ENCODE data around the gene YWHAQ.
A peak's percentile ranks its signal among the peaks of the same experiment; 100 is the strongest.
"Not testable (repeated sequence)": the region's sequence is repeated elsewhere in the genome, so short reads cannot be mapped to it uniquely, and the experiment has no call there.

Gene YWHAQ

DNA sequence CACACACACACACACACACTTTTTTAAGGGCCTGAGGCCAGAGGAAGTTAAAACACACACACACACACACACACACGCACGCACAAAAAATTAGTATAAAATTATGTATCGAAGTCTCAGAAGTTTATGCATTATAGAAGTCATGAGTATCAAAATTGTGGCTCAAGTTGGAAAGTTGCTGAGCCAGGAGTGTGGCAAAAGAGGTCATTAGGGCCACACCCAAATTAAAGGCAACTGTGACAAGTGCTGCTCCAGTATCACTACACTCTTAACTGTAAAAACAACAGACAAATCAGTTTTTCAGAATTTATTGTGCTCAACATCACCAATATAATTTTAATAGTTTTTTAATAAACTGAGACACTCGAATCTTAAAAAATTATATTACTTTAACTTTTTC is 36.9 kb downstream of the YWHAQ start:
- no peak for DNase-seq

DNA sequence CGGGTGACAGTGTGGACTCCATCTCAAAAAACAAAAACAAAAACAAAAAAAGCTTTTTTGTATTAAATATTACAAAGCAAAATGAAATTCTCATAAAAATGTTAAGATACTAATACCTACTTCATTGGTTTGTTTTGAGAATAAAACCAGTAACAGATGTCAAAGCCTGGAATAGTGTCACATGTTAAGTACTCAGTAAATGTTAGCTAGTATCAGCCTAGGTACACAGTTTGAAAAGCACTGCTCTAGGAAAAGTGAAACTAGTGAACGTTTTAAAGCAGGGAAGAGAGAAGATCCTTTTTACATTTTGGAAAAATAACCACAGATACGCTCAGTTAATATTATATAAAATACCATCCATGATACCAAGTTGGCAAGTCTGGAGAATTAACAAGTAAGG is 38.1 kb downstream of the YWHAQ start:
- DNase-seq = no peak

DNA sequence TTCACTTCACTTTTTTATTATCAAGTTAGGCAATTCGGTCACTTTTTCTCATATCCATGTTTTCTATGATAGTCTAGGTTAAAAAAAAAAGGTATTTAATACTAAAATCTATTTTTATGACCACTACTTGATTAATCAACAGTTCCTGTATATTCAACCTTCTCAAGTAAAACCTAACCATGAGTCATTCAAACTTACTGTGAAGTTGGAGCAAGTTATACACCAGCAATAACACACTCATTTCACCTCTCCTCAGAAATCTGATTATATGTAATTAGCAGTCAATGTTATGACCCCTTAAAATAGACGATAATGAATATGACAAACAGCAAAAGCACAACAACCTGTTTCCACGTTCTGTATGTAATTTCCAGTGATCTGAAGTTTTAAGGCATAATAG is 40.2 kb downstream of the YWHAQ start:
- DNase-seq = no peak

DNA sequence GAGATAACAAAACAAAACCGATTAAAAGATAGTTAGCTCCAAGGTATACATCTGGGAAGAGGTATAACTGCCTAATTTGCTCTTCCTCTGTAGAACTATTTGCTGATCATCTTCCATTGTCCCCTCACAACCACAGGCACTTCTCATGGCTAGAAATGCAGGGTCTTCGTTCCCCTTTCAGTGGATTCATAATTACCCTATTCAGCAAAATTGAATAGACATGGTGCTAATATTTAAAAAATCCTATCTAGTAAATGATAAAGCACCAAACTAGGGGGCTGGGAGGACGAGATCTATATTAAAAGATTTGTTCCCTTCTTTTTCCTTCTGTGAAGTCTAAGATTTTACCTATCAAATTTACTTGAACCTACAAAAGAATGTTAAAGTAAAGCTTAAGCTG is 44.3 kb downstream of the YWHAQ start:
- no peak for DNase-seq

DNA sequence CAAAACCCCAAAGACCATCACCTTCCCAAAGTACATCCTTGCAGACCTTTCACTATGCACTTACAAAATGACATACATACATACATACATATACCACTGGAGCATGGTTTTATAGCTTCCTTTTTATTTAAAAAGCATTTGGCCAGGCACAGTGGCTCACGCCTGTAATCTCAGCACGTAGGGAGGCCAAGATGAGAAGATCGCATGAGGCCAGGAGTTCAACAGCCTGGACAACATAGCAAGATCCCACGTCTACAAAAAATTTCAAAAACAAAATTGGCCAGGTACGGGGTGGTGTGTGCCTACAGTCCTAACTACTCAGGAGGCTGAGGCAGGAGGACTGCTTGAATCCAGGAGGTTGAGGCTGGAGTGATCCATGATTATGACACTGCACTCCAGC is 45.3 kb downstream of the YWHAQ start:
- DNase-seq = no peak

DNA sequence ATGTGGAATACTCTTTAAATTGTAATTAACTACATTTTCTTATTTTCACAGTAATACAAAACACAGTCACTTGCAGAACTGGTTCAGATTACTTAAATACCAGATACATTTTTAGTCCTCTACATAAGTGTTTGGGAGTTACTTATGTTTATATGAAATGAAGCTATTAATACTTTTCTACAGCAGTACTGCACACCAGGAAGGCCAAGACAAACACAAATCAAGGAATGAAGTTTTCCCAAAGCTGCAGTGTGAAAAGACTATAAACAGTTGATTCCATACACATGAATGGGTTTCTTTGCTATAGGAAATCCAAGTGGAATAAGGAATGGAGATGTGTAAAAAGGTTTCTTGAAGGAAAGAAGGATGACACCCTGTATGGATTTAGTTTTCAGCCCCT is 45.9 kb downstream of the YWHAQ start:
- DNase-seq = not testable (repeated sequence)

DNA sequence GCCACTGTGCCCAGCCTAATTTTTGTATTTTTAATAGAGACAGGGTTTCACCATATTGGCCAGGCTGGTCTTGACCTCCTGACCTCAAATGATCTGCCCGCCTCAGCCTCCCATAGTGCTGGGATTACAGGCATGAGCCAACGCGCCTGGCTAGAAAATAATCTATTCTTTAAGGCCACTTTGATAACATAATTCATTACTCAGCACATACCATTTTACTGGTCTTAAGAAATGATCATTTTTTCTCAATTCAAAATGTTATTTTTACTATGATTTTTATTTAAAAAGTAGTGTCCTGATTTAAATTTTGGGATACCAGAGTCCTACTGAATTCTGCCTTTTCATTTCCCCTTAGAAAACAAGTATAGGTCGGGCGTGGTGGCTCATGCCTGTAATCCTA is 48.2 kb downstream of the YWHAQ start:
- no peak for DNase-seq

DNA sequence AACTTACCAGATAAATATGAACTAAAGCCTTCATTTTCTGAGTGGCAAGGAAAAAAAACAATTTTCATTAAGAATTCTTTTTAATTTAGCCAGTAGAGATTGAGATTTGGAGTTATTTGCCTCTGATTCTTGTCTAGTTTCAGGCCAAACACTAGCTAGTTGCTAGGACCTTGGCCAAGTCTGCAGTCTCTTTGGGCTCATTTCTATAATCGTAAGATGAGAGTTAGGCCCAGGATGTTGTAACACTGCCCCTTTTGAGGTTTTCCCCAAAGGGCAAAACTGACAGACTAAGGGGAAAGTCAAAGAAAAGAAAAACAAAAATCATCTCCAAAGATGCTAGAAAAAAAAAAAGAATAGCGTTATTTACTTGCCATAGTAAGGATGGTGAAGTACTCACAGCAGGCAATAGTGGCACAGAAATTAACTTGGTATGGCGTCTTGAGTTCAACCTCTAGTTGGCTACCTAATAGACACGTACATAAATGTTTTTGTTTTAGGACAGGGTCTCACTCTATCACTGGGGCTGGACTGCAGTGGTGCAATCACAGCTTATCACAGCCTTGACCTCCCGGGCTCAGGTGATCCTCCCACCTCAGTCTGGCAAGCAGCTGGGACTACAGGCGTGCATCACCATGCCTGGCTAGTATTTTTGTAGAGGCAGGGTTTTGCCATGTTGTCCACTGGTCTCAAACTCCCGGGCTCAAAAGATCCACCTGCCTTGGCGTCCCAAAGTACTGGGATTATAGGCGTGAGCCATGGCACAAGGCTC is 52.1 kb downstream of the YWHAQ start:
- no peak for DNase-seq

DNA sequence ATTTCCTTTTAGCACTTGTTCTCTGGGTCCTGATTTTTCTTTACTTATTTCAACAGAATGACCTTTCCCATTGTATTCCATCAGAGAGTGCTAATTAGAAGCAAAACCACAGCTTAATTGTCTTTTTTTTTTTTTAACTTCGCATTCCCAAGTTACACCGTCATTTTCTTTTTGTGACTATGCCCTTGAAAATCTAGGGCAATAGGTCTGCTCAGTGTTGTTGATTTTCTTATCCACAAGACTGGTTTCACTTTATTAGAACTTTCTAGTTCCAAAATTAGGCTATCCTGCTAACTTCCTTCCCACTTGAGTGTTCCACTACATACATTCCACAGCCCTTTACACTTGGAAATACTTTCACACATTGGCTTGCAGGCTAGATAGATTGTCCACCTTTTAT is 56.5 kb downstream of the YWHAQ start:
- no peak for DNase-seq

DNA sequence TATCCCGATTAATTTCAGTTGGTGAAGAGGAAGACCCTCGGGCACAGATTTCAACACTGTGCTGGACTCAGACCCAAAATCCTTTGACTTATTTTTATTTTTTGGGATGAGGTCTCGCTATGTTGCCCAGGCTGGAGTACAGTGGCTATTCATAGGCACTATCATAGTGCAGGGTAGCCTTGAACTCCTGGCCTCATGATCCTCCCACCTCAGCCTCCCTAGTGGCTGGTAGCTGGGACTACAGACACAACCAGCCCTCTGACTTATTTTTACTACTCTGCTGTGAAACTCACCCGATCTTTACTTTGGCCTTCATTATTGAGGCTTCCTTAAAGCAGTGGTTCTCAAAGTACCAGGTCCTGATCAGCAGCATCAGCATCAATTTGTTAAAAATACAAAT is 57.0 kb downstream of the YWHAQ start:
- no peak for DNase-seq

DNA sequence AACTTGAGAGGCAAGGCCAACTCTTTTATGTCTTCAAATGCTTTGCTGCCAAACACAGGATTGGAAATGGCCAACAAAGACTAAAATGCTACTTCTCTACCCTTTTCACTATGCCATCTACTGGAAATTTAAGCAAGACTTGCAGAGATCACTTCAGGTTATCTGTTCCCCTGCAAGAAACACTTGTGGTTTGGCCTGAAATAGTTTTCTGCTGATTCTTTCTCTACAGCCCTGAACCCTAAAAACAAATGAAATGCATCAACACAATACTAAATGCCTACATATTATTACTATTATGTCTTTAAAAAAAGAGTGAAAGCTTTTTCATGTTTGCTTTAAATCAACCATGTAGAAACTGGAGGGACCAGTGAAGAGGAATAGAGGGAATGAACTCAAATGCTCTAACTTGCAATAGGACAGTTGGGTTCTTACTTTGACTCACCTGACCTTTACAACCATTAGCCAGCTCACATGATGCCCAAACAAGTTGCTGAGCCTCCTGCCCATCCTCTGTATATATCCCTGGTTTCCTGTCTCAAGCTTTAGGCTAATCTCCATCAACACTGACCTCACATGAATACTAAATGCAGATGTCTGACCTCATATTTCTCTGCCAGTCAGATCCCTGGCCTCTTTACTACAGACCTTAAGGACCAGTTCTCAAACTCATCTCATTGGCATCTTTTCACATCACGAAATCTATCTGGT is 57.6 kb downstream of the YWHAQ start:
- DNase-seq = no peak

DNA sequence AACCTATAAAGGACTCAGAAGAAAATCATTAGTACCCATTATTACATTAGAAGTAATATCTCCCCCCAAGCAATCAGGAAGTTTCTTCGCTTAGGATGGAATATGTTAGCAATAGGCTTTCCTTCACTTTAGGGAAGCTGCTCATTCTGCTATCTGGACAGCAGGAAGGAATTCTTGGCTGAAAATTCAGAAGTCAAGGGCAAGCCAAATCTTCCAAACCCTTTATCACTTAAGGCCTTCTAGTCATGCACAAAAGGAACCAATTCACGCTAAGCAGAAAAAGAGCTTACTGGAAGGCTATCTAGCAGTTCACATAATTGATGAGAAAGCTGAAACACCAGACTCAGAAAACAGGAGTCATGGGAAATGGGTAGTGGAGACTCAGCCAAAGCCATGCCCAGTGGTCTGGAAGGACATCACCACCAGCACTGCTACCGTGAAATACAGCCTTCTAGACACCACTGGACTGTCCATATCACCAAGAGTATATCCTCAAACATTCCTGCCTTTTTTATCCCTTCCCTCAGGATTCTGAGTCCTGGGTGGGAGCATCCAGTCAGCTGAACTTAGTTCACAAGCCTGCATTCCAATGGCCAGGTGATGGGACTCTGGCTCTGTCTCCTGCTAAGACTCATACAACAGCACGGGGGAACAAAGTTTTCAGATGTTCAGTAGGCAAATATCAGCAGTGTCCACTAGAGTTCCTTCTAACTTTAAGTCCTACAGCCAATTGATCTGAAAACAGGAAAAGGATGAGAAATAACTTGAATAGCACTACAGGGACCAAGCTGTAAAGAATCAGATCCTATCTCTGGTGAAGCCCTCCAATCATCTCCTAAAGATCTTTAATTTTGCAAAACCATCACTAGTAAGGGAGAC is 60.4 kb downstream of the YWHAQ start:
- no peak for DNase-seq

DNA sequence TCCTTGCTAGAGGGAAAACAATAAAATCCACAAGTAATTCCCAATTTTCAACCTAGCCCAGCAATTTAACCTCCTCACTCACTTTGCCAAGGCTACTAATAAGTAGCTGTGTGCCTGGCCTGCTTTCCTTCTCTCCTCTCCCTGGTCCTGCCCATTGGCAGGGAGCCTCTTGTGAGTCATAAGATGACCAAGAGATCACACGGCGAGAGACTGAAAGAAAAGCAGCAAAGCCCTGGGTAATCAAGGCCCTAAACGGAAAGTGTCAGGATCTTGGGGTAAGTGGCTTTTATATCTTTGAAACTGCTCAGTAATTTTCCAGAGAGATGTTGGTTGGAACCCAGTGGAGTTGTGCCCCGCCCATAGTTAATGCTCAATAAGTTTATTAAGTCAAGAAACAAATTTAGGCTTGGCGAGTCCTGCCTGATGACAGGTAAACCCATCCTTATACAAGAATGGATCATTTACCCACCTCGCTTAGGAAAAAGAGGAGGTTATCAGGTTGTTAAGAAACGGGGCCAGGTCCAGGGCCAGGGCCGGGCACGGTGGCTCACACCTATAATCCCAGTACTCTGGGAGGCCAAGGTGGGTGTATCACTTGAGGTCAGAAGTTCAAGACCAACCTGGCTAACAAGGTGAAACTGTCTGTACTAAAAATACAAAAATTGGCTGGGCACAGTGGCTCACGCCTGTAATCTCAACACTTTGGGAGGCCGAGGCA is 65.2 kb downstream of the YWHAQ start:
- DNase-seq = no peak

DNA sequence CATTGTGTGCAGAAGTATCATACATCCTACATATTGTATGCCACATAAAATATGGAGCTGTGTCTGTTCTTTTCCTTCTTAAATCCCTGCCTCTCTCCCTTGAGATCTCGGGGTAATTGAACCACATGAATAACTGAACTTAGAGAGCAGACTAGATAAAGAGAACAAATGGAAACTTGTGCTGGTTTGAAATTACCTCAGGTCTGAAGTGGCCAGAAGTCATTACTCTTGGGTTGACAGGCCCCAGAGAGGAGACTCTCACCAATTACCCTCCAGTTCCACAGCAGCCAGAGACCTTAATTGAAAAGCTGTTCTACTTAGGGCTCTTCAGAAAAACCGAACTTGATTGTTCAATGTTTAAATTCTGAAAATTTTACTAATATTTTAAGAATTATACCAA is 70.2 kb downstream of the YWHAQ start:
- DNase-seq = no peak

DNA sequence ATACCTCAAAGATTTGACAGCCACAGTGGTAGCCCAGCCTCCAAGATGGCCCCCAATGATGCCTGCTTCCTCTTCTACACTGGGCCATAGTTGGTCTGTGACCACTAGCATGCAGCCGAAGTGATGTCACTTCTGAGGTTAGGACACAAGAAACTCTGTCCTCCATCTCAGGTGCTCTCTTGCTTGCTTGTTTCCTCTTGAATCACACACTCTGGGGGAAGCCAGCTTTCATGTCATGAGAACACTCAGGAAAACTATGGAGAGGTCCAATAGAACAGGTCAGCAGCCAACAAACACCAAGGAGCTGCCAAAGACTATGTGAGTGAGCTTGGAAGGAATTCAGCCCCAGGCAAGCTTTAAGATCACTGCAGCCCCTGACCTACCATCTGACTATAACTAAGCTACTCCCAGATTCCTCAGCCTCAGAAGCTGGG is 71.8 kb downstream of the YWHAQ start:
- no peak for DNase-seq

DNA sequence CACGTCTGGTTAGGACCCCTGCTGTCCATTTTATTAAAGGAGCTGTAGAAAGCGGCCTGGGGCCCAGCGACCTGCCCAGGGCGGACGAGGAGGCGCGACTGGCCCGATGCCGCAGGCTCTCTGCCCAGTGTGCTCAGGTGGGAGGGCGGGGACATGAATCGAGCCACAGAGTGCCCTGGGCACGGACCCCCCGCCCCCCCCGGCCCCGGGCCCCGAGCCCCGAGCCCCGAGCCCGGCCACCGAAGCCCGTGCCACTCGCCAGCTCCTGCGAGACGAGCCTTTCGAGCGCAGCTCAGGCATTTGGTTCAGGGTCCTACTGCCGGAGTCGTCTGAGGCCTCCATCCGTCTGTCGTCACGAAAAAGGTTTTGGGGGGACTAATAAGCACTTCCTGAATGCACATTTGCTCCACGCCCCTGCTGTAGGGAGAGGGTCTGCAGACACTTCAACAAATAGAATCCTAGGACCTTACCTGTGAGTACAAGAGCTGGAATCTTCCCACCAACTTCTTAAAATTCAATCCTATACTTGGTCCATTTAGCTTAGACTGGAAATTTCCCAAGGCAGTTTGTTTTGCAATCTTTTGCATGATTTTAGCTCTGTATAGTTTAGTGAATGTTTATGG is 74.6 kb downstream of the YWHAQ start:
- no peak for DNase-seq

DNA sequence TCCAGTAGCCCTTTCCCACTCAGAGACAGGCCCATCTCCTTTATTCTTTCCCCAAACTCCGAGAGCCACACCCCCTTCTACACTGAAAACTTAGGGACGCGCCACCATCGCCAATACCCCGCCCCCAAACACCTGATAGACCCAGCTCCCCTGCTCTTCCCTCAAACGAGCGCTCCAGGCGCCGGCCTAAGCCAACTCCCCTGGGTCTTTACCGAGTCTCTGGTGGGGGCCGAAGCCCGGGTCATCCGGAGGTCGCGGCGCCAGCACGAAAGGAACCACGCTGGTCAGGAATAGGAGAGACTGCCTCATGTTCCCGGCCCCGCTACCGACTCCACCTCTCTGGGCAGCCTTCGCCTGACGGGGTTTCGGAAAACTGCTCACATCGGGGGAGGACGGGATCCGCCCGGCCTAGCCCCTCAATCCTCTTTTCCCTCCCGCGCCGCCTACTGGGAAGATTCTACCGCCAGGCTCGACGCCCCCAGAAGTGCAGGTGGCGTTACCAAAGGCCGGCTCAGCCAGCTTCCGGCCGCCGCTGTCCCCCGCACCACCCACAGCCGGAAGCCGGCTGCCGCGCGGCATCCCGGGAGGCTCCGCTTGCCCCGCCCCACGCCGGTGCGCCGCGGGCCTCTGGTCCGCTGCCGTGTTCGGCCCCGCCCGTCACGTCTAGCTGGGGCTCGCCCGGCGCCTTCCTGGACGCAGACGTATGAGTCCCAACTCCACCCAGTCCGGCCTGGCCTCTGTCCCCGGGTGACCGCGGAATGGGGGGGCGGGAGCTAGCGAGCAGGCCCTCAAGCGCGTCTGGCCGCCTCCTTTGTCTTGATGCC is 75.3 kb downstream of the YWHAQ start, which contains the start of gene ADAM17:
ADAM17 (minus strand) TSS at position 534 of the 824 bp plus-strand sequence; CDS start at position 309, 225 bp downstream.
- peak; percentile 82 for DNase-seq

DNA sequence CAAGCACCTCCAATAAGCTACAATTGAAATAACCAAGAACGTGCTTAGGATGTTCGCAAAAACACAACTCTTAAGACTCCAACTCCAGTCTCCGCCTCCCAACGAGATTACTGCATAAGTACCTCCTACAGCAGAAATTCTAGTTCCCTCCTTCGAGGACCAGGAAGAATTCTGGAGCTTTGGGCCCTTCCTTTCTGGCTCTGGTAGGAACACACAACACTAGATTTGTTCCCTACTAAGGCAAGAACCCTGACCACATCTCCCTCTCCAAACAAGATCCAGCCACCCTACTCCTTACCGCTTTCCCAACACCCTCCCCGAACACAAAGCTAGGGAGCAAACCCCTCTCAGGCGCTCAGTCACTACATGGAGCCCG is 75.9 kb downstream of the YWHAQ start:
- DNase-seq = peak; percentile 21

DNA sequence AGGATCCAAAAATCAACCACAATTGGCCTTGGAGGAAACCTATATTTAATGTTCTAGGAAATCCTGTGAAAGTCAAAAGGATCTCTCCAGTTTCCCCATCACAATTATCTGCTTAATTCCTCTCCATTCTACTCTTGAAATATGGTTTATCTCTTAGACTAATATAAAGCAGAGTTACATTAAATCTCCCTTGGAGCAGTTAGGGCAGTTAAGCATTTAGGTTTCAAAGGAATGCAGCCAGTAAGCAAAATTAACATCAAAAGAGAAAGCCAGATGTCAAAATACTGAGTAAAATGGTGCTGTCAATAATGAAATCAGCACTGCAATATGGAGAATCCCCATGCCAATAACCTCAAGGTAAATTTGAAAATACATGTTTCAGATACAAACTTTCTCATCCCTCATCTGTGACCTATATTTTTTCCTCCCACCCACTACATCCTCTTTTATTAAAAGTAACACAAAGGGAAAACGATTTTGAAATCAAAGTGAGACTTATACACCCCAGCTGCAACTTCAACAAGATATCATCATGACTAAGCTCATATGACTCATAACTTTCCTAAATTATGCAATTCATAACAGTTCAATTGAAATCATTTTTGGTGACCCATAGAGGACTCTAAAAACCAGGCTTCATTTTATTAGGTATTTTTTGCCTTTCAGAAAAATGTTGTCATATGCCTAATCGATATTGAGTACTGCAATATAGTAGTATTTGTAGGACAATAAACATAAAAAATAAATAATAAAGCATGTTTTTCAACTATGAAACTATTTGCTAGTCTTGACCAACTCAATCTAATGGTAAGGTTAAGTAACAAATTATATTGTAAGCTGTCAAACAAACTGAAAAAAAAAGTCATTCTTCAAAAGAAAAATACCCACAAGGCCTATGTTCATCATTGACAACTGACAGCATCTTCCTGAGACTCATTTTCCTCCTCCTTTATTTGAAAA is 78.3 kb downstream of the YWHAQ start:
- DNase-seq = no peak

DNA sequence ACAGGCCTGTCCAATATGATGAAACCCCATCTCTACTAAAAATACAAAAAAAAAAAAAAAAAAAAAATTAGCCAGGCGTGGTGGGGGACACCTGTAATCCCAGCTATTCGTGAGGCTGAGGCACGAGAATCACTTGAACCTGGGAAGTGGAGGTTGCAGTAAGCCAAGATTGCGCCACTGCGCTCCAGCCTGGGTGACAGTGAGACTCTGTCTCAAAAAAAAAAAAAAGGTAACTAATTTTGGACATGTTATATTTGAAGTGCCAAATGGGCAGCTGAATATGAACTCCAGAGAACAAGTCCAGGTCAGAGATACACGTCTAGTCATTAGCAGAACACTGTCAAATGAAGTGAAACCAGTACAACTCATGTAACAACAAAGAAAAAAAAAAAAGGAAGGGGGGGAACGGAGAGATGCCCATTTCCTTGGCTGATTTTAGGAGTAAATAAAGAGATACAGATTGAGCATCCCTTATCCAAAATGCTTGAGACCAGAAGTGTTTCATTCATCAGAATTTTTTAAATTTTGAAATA is 79.9 kb downstream of the YWHAQ start:
- DNase-seq = not testable (repeated sequence)

All from stimulated activated naive CD4-positive, alpha-beta T cell treated with Interleukin-2 at 50 U/mL for 16 hours (primary cell).